GM23248 (cell line): ENCODE data around the gene LRIG2.

Experiments used
- EZH2 ChIP-seq: fragments of 200-600 bp; sonication (generic); IDR thresholded peaks from 2 replicates; pipeline ENCODE4 v1.6.1; 2018; ENCODE audit warnings: antibody characterized with exemption, mild to moderate bottlenecking; ENCODE audit not compliant: insufficient read depth, poor library complexity, severe bottlenecking
- EZH2phosphoT487 ChIP-seq: fragments of 200-600 bp; sonication (generic); IDR thresholded peaks from 2 replicates; pipeline ENCODE4 v1.6.1; 2018; ENCODE audit warnings: antibody characterized with exemption, moderate library complexity, mild to moderate bottlenecking, low read depth; ENCODE audit not compliant: insufficient read depth

DNA sequence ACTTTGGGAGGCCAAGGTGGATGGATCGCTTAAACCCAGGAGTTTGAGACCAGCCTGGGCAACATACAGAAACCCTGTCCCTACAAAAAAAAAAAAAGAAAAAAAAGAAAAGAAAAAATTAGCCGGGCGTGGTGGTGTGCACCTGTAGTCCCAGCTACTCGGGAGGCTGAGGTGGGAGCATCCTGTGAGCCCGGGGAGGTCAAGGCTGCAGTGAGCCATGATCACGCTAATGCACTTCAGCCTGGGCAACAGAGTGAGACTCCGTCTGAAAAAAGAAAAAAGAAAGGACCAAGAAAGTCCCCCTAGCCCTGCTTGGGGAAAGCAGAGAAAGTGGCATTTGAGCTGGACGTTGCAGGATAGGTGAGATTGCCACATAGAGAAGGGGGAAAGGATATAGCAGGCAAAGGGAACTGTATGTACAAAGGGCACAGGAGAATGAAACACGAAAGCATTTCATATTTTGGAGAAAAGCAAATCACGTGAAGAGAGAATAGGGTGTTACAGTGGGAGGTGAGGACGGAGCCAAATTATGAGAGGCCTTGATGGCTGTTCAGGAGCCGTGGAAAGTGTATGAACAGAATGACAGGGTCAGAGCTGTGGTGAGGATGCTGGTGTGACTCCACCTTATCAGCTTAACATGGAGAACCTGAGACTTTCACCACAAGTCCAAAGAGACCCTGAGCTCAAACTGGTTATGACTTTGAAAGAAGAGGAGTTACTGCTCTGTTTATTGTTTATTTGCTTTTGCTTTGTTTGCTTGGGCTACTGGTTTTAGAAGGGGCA, 19.5 kb upstream of the LRIG2 start:
- TF ChIP-seq EZH2, result no peak
- no peak for TF ChIP-seq EZH2phosphoT487
